H9 (cell line): ENCODE measurements around the gene SMARCE1. TPM values are rescaled to one million over a fixed set of nuclear protein-coding genes. Genes with fewer than 3 reads are reported as not detected.

Source experiments
- DNase-seq: peaks from one replicate; pipeline ENCODE4 v3.0.0-alpha.2; 2017
- H2AFZ ChIP-seq: one replicate; pipeline ENCODE4 v1.6.1; 2013; ENCODE audit warnings: mild to moderate bottlenecking, low read length, control low read depth, moderate library complexity
- H2AK5ac ChIP-seq: 2 replicates; pipeline ENCODE4 v1.6.1; 2013; ENCODE audit warnings: low read length, control low read depth, mixed read lengths; ENCODE audit not compliant: insufficient read length
- H2BK120ac ChIP-seq: one replicate; pipeline ENCODE4 v1.6.1; 2013; ENCODE audit warnings: low read depth, mild to moderate bottlenecking, low read length, control low read depth, inconsistent platforms; ENCODE audit not compliant: poor library complexity, severe bottlenecking
- H2BK12ac ChIP-seq: 2 replicates; pipeline ENCODE4 v1.6.1; 2013; ENCODE audit warnings: low read length, control low read depth, mixed read lengths, low read depth; ENCODE audit not compliant: insufficient read length
- H2BK15ac ChIP-seq: 2 replicates; pipeline ENCODE4 v1.6.1; 2013; ENCODE audit warnings: low read depth, low read length, control low read depth
- H2BK20ac ChIP-seq: one replicate; pipeline ENCODE4 v1.6.1; 2013; ENCODE audit warnings: low read depth, mild to moderate bottlenecking, low read length, control low read depth, inconsistent platforms; ENCODE audit not compliant: poor library complexity, severe bottlenecking
- H2BK5ac ChIP-seq: 2 replicates; pipeline ENCODE4 v1.6.1; 2013; ENCODE audit warnings: low read length, control low read depth, mixed read lengths; ENCODE audit not compliant: insufficient read length
- H3K14ac ChIP-seq: 2 replicates; pipeline ENCODE4 v1.6.1; 2013; ENCODE audit warnings: low read length, control low read depth; ENCODE audit not compliant: insufficient read depth
- H3K18ac ChIP-seq: 2 replicates; pipeline ENCODE4 v1.6.1; 2013; ENCODE audit warnings: low read depth, mild to moderate bottlenecking, mixed read lengths, low read length, control low read depth; ENCODE audit not compliant: insufficient read length
- H3K23ac ChIP-seq: 2 replicates; pipeline ENCODE4 v1.6.1; 2013; ENCODE audit warnings: low read length, control low read depth, mixed read lengths, low read depth; ENCODE audit not compliant: insufficient read length
- H3K23me2 ChIP-seq: 2 replicates; pipeline ENCODE4 v1.6.1; 2013; ENCODE audit warnings: low read depth, mild to moderate bottlenecking, mixed read lengths, low read length, control low read depth; ENCODE audit not compliant: insufficient read length, poor library complexity, severe bottlenecking
- H3K27ac ChIP-seq: 2 replicates; pipeline ENCODE4 v1.5.1; 2013; ENCODE audit warnings: low read length, control low read depth, mixed read lengths, low read depth; ENCODE audit not compliant: insufficient read length
- H3K27me3 ChIP-seq: 2 replicates; pipeline ENCODE4 v1.6.1; 2013; ENCODE audit warnings: low read length, control low read depth, inconsistent platforms; ENCODE audit not compliant: insufficient read depth
- H3K4ac ChIP-seq: 2 replicates; pipeline ENCODE4 v1.6.1; 2013; ENCODE audit warnings: low read depth, mild to moderate bottlenecking, control low read depth, inconsistent platforms, low read length, moderate library complexity
- H3K4me1 ChIP-seq: 2 replicates; pipeline ENCODE4 v1.6.1; 2013; ENCODE audit warnings: low read length, control low read depth, inconsistent platforms; ENCODE audit not compliant: insufficient read depth
- H3K4me2 ChIP-seq: 2 replicates; pipeline ENCODE4 v1.6.1; 2013; ENCODE audit warnings: low read length, control low read depth, mixed read lengths; ENCODE audit not compliant: insufficient read length, insufficient read depth
- H3K56ac ChIP-seq: 2 replicates; pipeline ENCODE4 v1.6.1; 2013; ENCODE audit warnings: low read depth, mild to moderate bottlenecking, mixed read lengths, low read length, control low read depth; ENCODE audit not compliant: insufficient read length
- H3K79me1 ChIP-seq: 2 replicates; pipeline ENCODE4 v1.6.1; 2013; ENCODE audit warnings: low read depth, mild to moderate bottlenecking, moderate library complexity, low read length, control low read depth, inconsistent platforms; ENCODE audit not compliant: insufficient read depth, poor library complexity, severe bottlenecking
- H3K79me2 ChIP-seq: 2 replicates; pipeline ENCODE4 v1.6.1; 2013; ENCODE audit warnings: low read length, control low read depth, inconsistent platforms; ENCODE audit not compliant: insufficient read depth
- H3K9ac ChIP-seq: 2 replicates; pipeline ENCODE4 v1.6.1; 2013; ENCODE audit warnings: low read length, control low read depth, mixed read lengths; ENCODE audit not compliant: insufficient read length; ENCODE audit errors: extremely low read depth
- H3K9me3 ChIP-seq: one replicate; pipeline ENCODE4 v1.6.1; 2013; ENCODE audit warnings: low read depth, low read length, inconsistent platforms; ENCODE audit not compliant: control insufficient read depth
- H3T11ph ChIP-seq: one replicate; pipeline ENCODE4 v1.6.1; 2013; ENCODE audit warnings: mild to moderate bottlenecking, low read length, control low read depth, inconsistent platforms
- H4K20me1 ChIP-seq: one replicate; pipeline ENCODE4 v1.6.1; 2013; ENCODE audit not compliant: control insufficient read depth, insufficient read length, insufficient read depth
- H4K5ac ChIP-seq: 2 replicates; pipeline ENCODE4 v1.6.1; 2013; ENCODE audit warnings: low read depth, mild to moderate bottlenecking, mixed read lengths, low read length, control low read depth; ENCODE audit not compliant: insufficient read length
- H4K8ac ChIP-seq: replicated peaks from 2 replicates; pipeline ENCODE4 v1.6.1; 2013; ENCODE audit warnings: low read length, control low read depth, mixed read lengths, low read depth; ENCODE audit not compliant: insufficient read length
- H4K91ac ChIP-seq: 2 replicates; pipeline ENCODE4 v1.6.1; 2013; ENCODE audit warnings: low read depth, mild to moderate bottlenecking, moderate library complexity, mixed read lengths, low read length, control low read depth; ENCODE audit not compliant: insufficient read length
- H3K27ac Mint-ChIP-seq, 3 experiments: 2 replicates in 2 of 3; 3 replicates in 1 of 3; pipeline ENCODE4 v1.8.0; 2020 to 2021; ENCODE audit warnings: mixed read lengths in 3 of 3, mild to moderate bottlenecking in 1 of 3, moderate library complexity in 1 of 3
- H3K27me3 Mint-ChIP-seq: 2 replicates; pipeline ENCODE4 v1.8.0; 2021; ENCODE audit warnings: low read depth, mild to moderate bottlenecking, moderate library complexity, mixed read lengths
- H3K36me3 Mint-ChIP-seq, 3 experiments: 2 replicates in 2 of 3; 3 replicates in 1 of 3; pipeline ENCODE4 v1.8.0; 2020 to 2021; ENCODE audit warnings: low read depth in 3 of 3, mixed read lengths in 3 of 3; ENCODE audit not compliant: insufficient read depth in 1 of 3
- H3K4me1 Mint-ChIP-seq, 2 experiments: 2 replicates each; pipeline ENCODE4 v1.8.0; 2020; ENCODE audit warnings: mixed read lengths in 2 of 2
- H3K4me3 Mint-ChIP-seq, 2 experiments: 2 replicates in 1 of 2; 3 replicates in 1 of 2; pipeline ENCODE4 v1.8.0; 2020 to 2021; ENCODE audit warnings: mild to moderate bottlenecking in 2 of 2, mixed read lengths in 2 of 2, moderate library complexity in 1 of 2
- H3K9me3 Mint-ChIP-seq, 2 experiments: 2 replicates in 1 of 2; 3 replicates in 1 of 2; pipeline ENCODE4 v1.8.0; 2020; ENCODE audit warnings: mild to moderate bottlenecking in 2 of 2, mixed read lengths in 2 of 2, moderate library complexity in 1 of 2
- CTCF ChIP-seq: fragments of 200-600 bp; sonication (generic); conservative IDR thresholded peaks from 3 replicates; pipeline ENCODE4 v1.8.0; 2021; ENCODE audit warnings: antibody characterized with exemption, mild to moderate bottlenecking
- WGBS: extraction: QIAGEN DNeasy Blood & Tissue Kit; methylation state at CpG from one replicate; pipeline ENCODE4 v1.1.7; 2013; ENCODE audit warnings: missing lambda C conversion rate, low lambda C conversion rate, mixed read lengths; ENCODE audit not compliant: insufficient read length; ENCODE audit errors: extremely low coverage; 5-methylcytosine and 5-hydroxymethylcytosine counted together
- total RNA-seq: library from RNA; stranded (reverse); gene quantifications from 2 replicates; pipeline ENCODE4 v1.2.1, GENCODE V29; 2021

The SMARCE1 gene
- total RNA-seq, 1 experiment from 2014 or later: 122 TPM

- H3K56ac ChIP-seq: no peak overlapping the region
- no peak overlapping the region for H4K91ac ChIP-seq
- H3K23ac ChIP-seq: no peak overlapping the region
- Mint-ChIP-seq H3K36me3 (peaks cover 34 to 65% (median 65%) of the 10 kb centered on the region in 3 experiments; a peak in 6 of 7 replicates), H3K4me1 (0 out of 4 replicates have a peak, but pooled peaks cover 2 to 3% of the 10 kb centered on the region in 2 experiments), H3K9me3 (no peaks in the 10 kb centered on the region), H3K27me3 (no peaks in the 10 kb centered on the region), H3K4me3 (no peak overlapping the region), H3K27ac (no peak overlapping the region)
- no peaks in the 10 kb centered on the region for H3K27me3 ChIP-seq
- no peak overlapping the region for H2AK5ac ChIP-seq
- DNase-seq: no peak
- no peak overlapping the region for H4K8ac ChIP-seq
- H3K4me2 ChIP-seq: no peak overlapping the region
- H3K79me1 ChIP-seq: no peaks in the 10 kb centered on the region
- H3K18ac ChIP-seq: no peak overlapping the region
- no peaks in the 10 kb centered on the region for H3K23me2 ChIP-seq
- no CpG with 5 or more reads among the region's 2 CpGs for WGBS
- no peaks in the 10 kb centered on the region for H3K4me1 ChIP-seq
- no peak overlapping the region for H3K27ac ChIP-seq
- H3K14ac ChIP-seq: no peak overlapping the region
- H3K79me2 ChIP-seq: no peaks in the 10 kb centered on the region
- no peak overlapping the region for H2BK20ac ChIP-seq
- H2BK12ac ChIP-seq: no peak overlapping the region
- H4K20me1 ChIP-seq: no peaks in the 10 kb centered on the region
- H3K4ac ChIP-seq: no peak overlapping the region
- H2AFZ ChIP-seq: no peak overlapping the region
- H4K5ac ChIP-seq: no peak overlapping the region
- no peak overlapping the region for H2BK120ac ChIP-seq
- no peak overlapping the region for H3K9ac ChIP-seq
- no peak overlapping the region for H2BK15ac ChIP-seq
- no peak for TF ChIP-seq CTCF
- no peak overlapping the region for H2BK5ac ChIP-seq
- H3K9me3 ChIP-seq: no peaks in the 10 kb centered on the region
- no peak overlapping the region for H3T11ph ChIP-seq
These were observed 17.8 kb downstream of the SMARCE1 start for GRCh38 chr17:40629842-40630241.
